Brain microvascular endothelial cell (primary cell): ENCODE measurements around the gene MTG2.

Experiments
- DNase-seq: peaks from one replicate; pipeline ENCODE4 v3.0.0-alpha.2; 2020
- H3K27ac ChIP-seq: fragments of 250-450 bp; sonication (Bioruptor Pico); 2 replicates; pipeline ENCODE4 v1.5.1; 2020; ENCODE audit warnings: mild to moderate bottlenecking, moderate library complexity
- H3K27me3 ChIP-seq: fragments of 250-450 bp; sonication (Bioruptor Pico); replicated peaks from 2 replicates; pipeline ENCODE4 v1.5.1; 2020; ENCODE audit warnings: mild to moderate bottlenecking
- H3K36me3 ChIP-seq: fragments of 250-450 bp; sonication (Bioruptor Pico); replicated peaks from 2 replicates; pipeline ENCODE4 v1.5.1; 2020; ENCODE audit warnings: mild to moderate bottlenecking
- H3K4me3 ChIP-seq: 2 replicates; pipeline ENCODE4 v1.5.1; 2011; ENCODE audit warnings: low read depth, mild to moderate bottlenecking, control low read depth, low read length, moderate library complexity
- in situ Hi-C: cut with HindIII; loops from 2 replicates; pipeline ENCODE4 v1.10.0; 2017; ENCODE audit warnings: low sequenced_read_pairs, low pct_ligation_motif_present
- TF ChIP-seq, protein P1 (sequence below): IDR thresholded peaks from 2 replicates; pipeline ENCODE4 v1.5.1; 2011; ENCODE audit warnings: low read depth, mild to moderate bottlenecking, moderate library complexity, low read length, control low read depth, inconsistent platforms; ENCODE audit errors: missing control alignments

Gene MTG2

DNA sequence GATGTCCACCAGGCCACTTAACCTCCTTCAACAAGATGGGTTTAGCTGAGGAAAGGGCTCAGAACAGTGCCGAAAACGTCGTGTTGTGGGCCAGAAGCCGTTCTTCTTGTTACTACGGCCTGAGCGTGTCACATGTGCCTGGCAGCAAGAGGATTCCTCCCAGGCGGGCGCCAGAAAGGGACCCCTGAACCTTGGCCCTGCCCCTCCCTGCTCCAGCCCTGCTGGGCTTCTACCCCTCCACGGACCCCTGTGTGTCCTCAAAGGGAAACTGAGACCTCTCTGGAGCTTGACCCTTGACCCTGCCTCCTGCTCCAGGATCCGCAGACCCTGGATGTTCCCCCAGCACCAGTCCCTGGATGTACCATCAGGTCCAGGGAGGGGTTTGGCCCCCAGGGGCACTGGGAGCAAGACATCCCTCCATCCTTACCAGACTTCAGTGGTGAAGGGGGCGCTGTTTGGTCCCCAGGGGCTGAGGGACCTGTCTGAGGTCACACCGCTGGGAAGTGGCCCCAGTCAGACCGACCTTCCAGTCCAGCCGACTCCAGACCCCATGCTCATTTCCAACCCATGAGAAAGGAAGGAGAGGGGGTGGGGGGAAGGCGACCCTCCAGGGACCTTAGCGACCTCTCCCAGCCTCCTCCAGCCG is 27.1 kb downstream of the MTG2 start:
- TF ChIP-seq, protein P1, sequence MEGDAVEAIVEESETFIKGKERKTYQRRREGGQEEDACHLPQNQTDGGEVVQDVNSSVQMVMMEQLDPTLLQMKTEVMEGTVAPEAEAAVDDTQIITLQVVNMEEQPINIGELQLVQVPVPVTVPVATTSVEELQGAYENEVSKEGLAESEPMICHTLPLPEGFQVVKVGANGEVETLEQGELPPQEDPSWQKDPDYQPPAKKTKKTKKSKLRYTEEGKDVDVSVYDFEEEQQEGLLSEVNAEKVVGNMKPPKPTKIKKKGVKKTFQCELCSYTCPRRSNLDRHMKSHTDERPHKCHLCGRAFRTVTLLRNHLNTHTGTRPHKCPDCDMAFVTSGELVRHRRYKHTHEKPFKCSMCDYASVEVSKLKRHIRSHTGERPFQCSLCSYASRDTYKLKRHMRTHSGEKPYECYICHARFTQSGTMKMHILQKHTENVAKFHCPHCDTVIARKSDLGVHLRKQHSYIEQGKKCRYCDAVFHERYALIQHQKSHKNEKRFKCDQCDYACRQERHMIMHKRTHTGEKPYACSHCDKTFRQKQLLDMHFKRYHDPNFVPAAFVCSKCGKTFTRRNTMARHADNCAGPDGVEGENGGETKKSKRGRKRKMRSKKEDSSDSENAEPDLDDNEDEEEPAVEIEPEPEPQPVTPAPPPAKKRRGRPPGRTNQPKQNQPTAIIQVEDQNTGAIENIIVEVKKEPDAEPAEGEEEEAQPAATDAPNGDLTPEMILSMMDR: no peak
- H3K36me3 ChIP-seq: no peaks in the 10 kb centered on the region
- H3K27me3 ChIP-seq: peaks cover 22% of the 10 kb centered on the region
- in situ Hi-C loops: no loop called here
- no peak for DNase-seq
- no peak overlapping the region for H3K4me3 ChIP-seq
- no peak overlapping the region for H3K27ac ChIP-seq

DNA sequence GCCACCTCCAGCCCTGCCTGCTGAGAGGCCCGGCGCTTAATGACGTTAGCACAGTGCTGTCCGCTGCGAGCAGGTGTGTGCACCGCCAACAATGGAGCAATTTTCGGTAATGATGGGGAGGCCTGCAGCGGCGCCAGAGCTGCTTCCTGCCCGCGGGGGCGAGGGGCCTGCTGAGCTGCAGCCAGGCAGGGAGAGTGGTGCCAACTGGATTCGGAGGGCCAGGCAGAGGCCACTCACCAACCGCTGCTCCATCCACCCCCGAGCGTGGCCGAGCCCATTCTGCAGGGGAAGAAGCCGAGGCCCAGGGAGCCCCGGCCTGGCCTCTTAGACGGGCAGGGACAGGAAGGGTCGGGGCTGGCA is 27.6 kb downstream of the MTG2 start:
- Histone ChIP-seq H3K4me3 (no peak overlapping the region), H3K27ac (no peak overlapping the region), H3K36me3 (no peaks in the 10 kb centered on the region), H3K27me3 (peaks cover 22% of the 10 kb centered on the region)
- DNase-seq: no peak
- TF ChIP-seq, protein P1: no peak
- in situ Hi-C loops: no loop called here

DNA sequence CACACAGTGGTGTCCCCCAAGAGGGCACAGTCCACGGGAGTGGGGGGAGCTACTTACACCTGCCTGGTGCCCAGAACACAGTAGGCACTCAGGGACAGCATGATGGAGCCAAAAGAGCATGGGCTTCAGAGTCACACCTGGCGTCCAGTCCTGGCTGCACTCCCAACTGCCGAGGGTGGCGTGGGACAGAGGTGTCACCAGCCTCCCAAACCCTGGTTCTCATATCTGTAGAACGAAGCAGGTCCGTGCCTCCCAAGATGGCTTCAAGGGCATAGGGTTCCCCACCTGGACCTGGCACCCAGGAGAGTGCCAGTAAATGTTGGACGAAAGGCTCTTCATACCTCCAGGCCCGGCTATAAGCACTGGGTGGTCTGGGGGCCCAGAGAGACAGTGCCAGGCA is 28.4 kb downstream of the MTG2 start:
- H3K36me3 ChIP-seq: no peaks in the 10 kb centered on the region
- no peak for DNase-seq
- H3K27me3 ChIP-seq: peaks cover 22% of the 10 kb centered on the region
- H3K4me3 ChIP-seq: no peak overlapping the region
- in situ Hi-C loops: no loop called here
- H3K27ac ChIP-seq: no peak overlapping the region
- TF ChIP-seq, protein P1: no peak

DNA sequence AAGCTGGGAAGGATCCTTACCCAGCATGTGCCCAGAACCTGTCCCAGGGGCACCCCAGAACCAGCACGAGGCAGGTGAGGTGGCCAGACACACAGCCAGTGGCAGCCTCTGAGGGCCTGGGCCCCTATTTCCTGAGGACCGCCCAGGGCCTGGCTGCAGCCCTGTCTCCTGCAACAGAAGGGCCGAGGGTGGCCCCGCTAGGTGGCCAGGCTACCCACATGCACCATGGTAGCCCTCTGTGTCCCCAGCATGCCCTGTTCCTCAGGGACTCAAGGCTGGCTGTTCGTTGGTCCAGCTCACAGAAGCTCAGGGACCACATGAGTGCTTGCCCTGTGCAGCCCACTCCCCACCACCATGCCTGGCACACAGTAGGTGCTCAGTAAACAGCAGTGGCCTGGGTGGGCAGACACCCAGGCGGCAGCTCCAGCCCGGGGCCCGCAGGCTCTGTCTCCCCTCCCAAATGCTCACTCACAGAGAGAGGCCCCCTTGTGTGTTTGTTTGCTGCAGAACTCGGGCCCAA is 29.0 kb downstream of the MTG2 start:
- no peak overlapping the region for H3K27ac ChIP-seq
- no peak overlapping the region for H3K4me3 ChIP-seq
- TF ChIP-seq, protein P1: no peak
- in situ Hi-C loops: no loop called here
- H3K27me3 ChIP-seq: peaks cover 22% of the 10 kb centered on the region
- no peaks in the 10 kb centered on the region for H3K36me3 ChIP-seq
- DNase-seq: no peak

DNA sequence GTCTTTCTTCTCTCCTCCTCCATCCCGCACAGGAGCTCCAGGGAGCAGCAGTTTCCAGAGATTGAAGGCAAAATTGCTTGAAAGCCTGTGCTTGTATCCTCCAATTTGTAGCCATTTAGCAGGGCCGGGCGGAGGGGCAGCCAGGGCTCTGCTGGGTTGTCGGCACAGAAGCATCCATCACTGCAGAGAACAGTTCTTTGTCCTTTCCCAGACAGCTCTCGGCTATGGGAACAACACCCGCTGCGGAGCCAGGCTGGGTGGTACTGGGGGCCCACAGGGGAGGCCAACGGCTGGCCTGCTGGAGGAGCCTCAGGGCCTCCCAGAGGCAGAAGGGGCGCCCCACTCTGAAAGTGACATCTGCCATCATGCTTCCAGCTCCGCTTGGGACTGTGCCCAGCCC is 29.5 kb downstream of the MTG2 start:
- H3K36me3 ChIP-seq: no peaks in the 10 kb centered on the region
- no peak overlapping the region for H3K4me3 ChIP-seq
- no peak for DNase-seq
- TF ChIP-seq, protein P1: no peak
- H3K27me3 ChIP-seq: peaks cover 26% of the 10 kb centered on the region
- in situ Hi-C loops: no loop called here
- H3K27ac ChIP-seq: no peak overlapping the region

DNA sequence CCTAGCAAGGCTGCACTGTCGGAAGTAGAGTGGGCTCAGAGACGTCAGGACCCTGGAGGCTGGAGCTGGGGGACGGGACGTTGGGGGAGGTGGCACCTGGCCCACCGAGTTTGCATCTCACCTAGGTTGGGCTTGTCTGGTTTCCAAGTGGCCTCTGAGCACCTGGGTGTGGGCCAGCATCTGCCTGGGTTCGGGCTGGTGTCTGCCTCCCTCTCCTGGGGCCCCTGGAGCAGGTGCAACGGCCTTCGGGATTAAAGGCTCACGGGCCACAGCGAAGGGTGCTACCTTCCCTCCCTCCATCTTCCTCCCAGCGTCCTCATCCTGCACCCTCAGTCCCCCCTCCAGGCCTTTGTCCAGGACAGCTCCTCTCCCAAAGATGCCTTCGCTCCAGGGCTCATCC is 31.2 kb downstream of the MTG2 start:
- no peak for DNase-seq
- peaks cover 42% of the 10 kb centered on the region for H3K27me3 ChIP-seq
- TF ChIP-seq, protein P1: no peak
- H3K4me3 ChIP-seq: no peak overlapping the region
- in situ Hi-C loops: no loop called here
- H3K36me3 ChIP-seq: no peaks in the 10 kb centered on the region
- no peak overlapping the region for H3K27ac ChIP-seq
